ENCODE measurements around the gene GBE1.

GRCh38 chr3:81579744-81580143 is 181.7 kb downstream of the GBE1 start:
- TF ChIP-seq, protein P1, sequence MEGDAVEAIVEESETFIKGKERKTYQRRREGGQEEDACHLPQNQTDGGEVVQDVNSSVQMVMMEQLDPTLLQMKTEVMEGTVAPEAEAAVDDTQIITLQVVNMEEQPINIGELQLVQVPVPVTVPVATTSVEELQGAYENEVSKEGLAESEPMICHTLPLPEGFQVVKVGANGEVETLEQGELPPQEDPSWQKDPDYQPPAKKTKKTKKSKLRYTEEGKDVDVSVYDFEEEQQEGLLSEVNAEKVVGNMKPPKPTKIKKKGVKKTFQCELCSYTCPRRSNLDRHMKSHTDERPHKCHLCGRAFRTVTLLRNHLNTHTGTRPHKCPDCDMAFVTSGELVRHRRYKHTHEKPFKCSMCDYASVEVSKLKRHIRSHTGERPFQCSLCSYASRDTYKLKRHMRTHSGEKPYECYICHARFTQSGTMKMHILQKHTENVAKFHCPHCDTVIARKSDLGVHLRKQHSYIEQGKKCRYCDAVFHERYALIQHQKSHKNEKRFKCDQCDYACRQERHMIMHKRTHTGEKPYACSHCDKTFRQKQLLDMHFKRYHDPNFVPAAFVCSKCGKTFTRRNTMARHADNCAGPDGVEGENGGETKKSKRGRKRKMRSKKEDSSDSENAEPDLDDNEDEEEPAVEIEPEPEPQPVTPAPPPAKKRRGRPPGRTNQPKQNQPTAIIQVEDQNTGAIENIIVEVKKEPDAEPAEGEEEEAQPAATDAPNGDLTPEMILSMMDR (IDR thresholded peaks at IDR 0.05), result no peak
- TF ChIP-seq POLR2A (IDR thresholded peaks at IDR 0.05), result no peak
